ENCODE data around the gene EYS. TPM values are rescaled to one million over a fixed set of nuclear protein-coding genes. Genes with fewer than 3 reads are reported as not detected.

The EYS gene
- total and polyA plus RNA-seq, 4 donors: 0.53 to 4.5 (median 2.4) TPM

DNA sequence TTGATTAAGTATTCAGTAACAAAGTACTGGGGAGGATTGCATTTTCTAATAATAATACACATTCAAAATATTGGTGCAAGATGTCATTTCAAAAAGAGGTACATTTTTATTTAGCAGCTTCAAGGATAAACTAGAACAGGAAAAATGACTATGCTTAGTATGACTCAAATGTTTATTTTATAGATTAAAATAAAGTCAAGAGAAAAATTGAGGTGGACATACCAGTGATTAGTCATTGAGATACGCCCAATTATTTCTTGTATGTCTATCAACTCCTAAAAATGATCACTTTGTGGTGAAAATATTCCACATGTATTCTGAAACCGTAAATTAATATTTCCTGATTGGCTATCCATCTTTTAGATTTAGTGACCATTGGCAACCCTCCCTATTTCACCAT, 1974.7 kb downstream of the EYS start:
- no peaks in the 10 kb centered on the region for H3K36me3 ChIP-seq (ENCODE audit: control insufficient read depth, insufficient read depth, low read length)
- WGBS (ENCODE audit: insufficient coverage): 40% methylated on average over 1 of the region's 2 CpGs
- H3K4me1 ChIP-seq (ENCODE audit: control insufficient read depth, insufficient read depth, low read length): no peaks in the 10 kb centered on the region
- H3K27ac ChIP-seq (ENCODE audit: low read depth, low read length): no peak overlapping the region
- H3K27me3 ChIP-seq (ENCODE audit: control insufficient read depth, insufficient read depth, low read length): no peaks in the 10 kb centered on the region
- DNase-seq (ENCODE audit: low read depth in 4 of 6, low spot score in 6 of 6): no peak
- no peak overlapping the region for H3K4me3 ChIP-seq (ENCODE audit: low read depth, low read length)
- no peaks in the 10 kb centered on the region for H3K9me3 ChIP-seq (ENCODE audit: control insufficient read depth, insufficient read depth, low read length)

DNA sequence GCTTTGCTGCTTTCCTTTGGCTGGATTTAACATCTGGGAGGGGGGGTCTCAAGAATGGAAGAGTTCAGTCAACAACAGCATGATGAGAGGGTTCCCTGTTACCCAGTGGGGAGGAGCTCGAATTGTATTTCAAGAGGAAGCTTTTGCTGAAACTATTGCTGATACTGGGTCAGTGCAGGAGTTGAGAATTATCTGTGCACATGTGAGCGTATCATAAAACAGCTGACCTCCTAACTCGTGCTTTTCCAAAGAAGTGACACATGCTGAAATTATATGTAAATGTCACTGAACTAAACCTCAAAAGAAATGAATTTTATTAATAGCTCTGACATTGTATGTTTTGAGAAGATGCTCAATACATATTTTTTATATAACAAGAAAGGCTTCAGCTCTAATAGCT, 1975.1 kb downstream of the EYS start:
- no peak overlapping the region for H3K27ac ChIP-seq (ENCODE audit: low read depth, low read length)
- H3K36me3 ChIP-seq (ENCODE audit: control insufficient read depth, insufficient read depth, low read length): no peaks in the 10 kb centered on the region
- H3K27me3 ChIP-seq (ENCODE audit: control insufficient read depth, insufficient read depth, low read length): no peaks in the 10 kb centered on the region
- H3K4me3 ChIP-seq (ENCODE audit: low read depth, low read length): no peak overlapping the region
- no peaks in the 10 kb centered on the region for H3K9me3 ChIP-seq (ENCODE audit: control insufficient read depth, insufficient read depth, low read length)
- H3K4me1 ChIP-seq (ENCODE audit: control insufficient read depth, insufficient read depth, low read length): no peaks in the 10 kb centered on the region
- WGBS (ENCODE audit: insufficient coverage): 80% methylated on average over 1 of the region's 3 CpGs
- DNase-seq (ENCODE audit: low read depth in 4 of 6, low spot score in 6 of 6): no peak

- Histone ChIP-seq H3K4me1 (ENCODE audit: control insufficient read depth, insufficient read depth, low read length) (no peaks in the 10 kb centered on the region), H3K27ac (ENCODE audit: low read depth, low read length) (no peak overlapping the region), H3K9me3 (ENCODE audit: control insufficient read depth, insufficient read depth, low read length) (no peaks in the 10 kb centered on the region), H3K4me3 (ENCODE audit: low read depth, low read length) (no peak overlapping the region), H3K36me3 (ENCODE audit: control insufficient read depth, insufficient read depth, low read length) (no peaks in the 10 kb centered on the region), H3K27me3 (ENCODE audit: control insufficient read depth, insufficient read depth, low read length) (no peaks in the 10 kb centered on the region)
- no peak for DNase-seq (ENCODE audit: low read depth in 4 of 6, low spot score in 6 of 6)
These were observed 1976.7 kb downstream of the EYS start for GRCh38 chr6:63730311-63730710.

- Histone ChIP-seq H3K9me3 (ENCODE audit: control insufficient read depth, insufficient read depth, low read length) (no peaks in the 10 kb centered on the region), H3K4me1 (ENCODE audit: control insufficient read depth, insufficient read depth, low read length) (no peaks in the 10 kb centered on the region), H3K36me3 (ENCODE audit: control insufficient read depth, insufficient read depth, low read length) (no peaks in the 10 kb centered on the region), H3K27ac (ENCODE audit: low read depth, low read length) (no peak overlapping the region), H3K4me3 (ENCODE audit: low read depth, low read length) (no peak overlapping the region), H3K27me3 (ENCODE audit: control insufficient read depth, insufficient read depth, low read length) (no peaks in the 10 kb centered on the region)
- no peak for DNase-seq (ENCODE audit: low read depth in 4 of 6, low spot score in 6 of 6)
These were observed 1982.3 kb downstream of the EYS start for GRCh38 chr6:63724721-63725120.

- Histone ChIP-seq H3K27me3 (ENCODE audit: control insufficient read depth, insufficient read depth, low read length) (no peaks in the 10 kb centered on the region), H3K36me3 (ENCODE audit: control insufficient read depth, insufficient read depth, low read length) (no peaks in the 10 kb centered on the region), H3K9me3 (ENCODE audit: control insufficient read depth, insufficient read depth, low read length) (no peaks in the 10 kb centered on the region), H3K27ac (ENCODE audit: low read depth, low read length) (no peak overlapping the region), H3K4me1 (ENCODE audit: control insufficient read depth, insufficient read depth, low read length) (no peaks in the 10 kb centered on the region), H3K4me3 (ENCODE audit: low read depth, low read length) (no peak overlapping the region)
- WGBS (ENCODE audit: insufficient coverage): no CpG with 5 or more reads among the region's 1 CpG
- DNase-seq (ENCODE audit: low read depth in 4 of 6, low spot score in 6 of 6): no peak
These were observed 1985.8 kb downstream of the EYS start for GRCh38 chr6:63721181-63721580.

DNA sequence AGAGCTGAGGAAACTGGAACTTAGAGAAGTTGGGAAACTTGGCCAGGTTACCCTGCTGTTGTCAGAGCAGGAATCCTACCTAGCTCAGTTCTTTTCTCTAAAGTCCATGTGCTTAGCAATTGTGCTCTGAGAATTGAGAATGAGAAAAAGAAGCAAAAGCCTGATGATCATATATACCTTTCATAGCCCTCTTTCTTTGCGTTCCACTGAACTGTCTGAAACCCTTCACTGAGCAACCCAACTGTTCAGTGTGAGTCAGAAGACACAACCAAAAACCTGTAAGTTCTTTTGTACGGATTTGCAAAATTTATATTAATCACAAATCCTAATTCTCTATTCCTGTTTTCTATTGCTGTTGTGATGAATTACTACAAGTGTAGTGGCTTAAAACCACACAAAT, 1990.9 kb downstream of the EYS start:
- Histone ChIP-seq H3K4me1 (ENCODE audit: control insufficient read depth, insufficient read depth, low read length) (no peaks in the 10 kb centered on the region), H3K27ac (ENCODE audit: low read depth, low read length) (no peak overlapping the region), H3K27me3 (ENCODE audit: control insufficient read depth, insufficient read depth, low read length) (no peaks in the 10 kb centered on the region), H3K4me3 (ENCODE audit: low read depth, low read length) (no peak overlapping the region), H3K36me3 (ENCODE audit: control insufficient read depth, insufficient read depth, low read length) (peaks cover 11% of the 10 kb centered on the region), H3K9me3 (ENCODE audit: control insufficient read depth, insufficient read depth, low read length) (no peaks in the 10 kb centered on the region)
- 100% methylated on average over 1 of the region's 2 CpGs for WGBS (ENCODE audit: insufficient coverage)
- no peak for DNase-seq (ENCODE audit: low read depth in 4 of 6, low spot score in 6 of 6)

DNA sequence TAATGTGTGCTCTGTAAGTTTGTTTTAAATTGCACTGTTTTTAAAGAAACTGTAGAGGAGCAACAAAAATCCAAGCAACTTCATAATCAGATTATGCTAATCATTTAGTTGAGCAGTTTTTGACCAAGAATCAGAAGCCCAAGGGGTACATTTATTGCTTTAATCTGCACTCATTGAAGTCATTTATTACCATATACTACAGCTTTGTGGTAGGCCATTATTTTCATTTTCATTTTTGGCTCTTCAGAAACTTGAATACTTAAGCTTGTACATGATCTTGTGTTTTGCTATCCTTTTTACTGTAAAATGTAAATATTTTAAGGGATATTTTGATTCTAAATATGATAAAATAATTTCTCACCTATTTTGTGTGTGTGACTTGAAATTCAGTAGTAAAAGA, 1992.9 kb downstream of the EYS start:
- no peak overlapping the region for H3K4me3 ChIP-seq (ENCODE audit: low read depth, low read length)
- H3K27ac ChIP-seq (ENCODE audit: low read depth, low read length): no peak overlapping the region
- no peaks in the 10 kb centered on the region for H3K27me3 ChIP-seq (ENCODE audit: control insufficient read depth, insufficient read depth, low read length)
- no peaks in the 10 kb centered on the region for H3K9me3 ChIP-seq (ENCODE audit: control insufficient read depth, insufficient read depth, low read length)
- H3K36me3 ChIP-seq (ENCODE audit: control insufficient read depth, insufficient read depth, low read length): peaks cover 14% of the 10 kb centered on the region
- H3K4me1 ChIP-seq (ENCODE audit: control insufficient read depth, insufficient read depth, low read length): no peaks in the 10 kb centered on the region
- no peak for DNase-seq (ENCODE audit: low read depth in 4 of 6, low spot score in 6 of 6)

- Histone ChIP-seq H3K4me3 (ENCODE audit: low read depth, low read length) (no peak overlapping the region), H3K27me3 (ENCODE audit: control insufficient read depth, insufficient read depth, low read length) (no peaks in the 10 kb centered on the region), H3K9me3 (ENCODE audit: control insufficient read depth, insufficient read depth, low read length) (no peaks in the 10 kb centered on the region), H3K4me1 (ENCODE audit: control insufficient read depth, insufficient read depth, low read length) (no peaks in the 10 kb centered on the region), H3K36me3 (ENCODE audit: control insufficient read depth, insufficient read depth, low read length) (peaks cover 14% of the 10 kb centered on the region), H3K27ac (ENCODE audit: low read depth, low read length) (no peak overlapping the region)
- DNase-seq (ENCODE audit: low read depth in 4 of 6, low spot score in 6 of 6): no peak
- WGBS (ENCODE audit: insufficient coverage): 94% methylated on average over 6 of the region's 6 CpGs
These were observed 1993.7 kb downstream of the EYS start for GRCh38 chr6:63713332-63713731.

DNA sequence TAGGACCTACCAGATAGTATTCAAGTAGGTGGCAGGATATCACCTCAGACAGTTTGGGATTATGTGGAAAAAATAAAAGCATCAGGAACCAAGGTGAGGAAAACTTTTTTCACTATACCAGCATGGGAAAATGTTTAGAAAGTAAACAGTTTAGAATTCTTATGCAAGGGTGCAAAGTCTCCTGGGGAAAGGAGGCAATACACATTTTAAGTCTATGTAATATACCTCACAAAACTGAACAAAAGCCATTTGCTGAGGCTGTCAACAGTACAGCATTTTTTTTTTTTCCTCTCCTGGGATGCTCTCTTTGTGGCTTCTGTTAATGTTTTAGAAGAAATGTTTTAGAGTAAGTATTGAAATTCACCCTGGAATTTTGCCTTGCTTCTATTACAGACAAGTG, 1997.9 kb downstream of the EYS start:
- H3K27me3 ChIP-seq (ENCODE audit: control insufficient read depth, insufficient read depth, low read length): no peaks in the 10 kb centered on the region
- no peak overlapping the region for H3K27ac ChIP-seq (ENCODE audit: low read depth, low read length)
- H3K36me3 ChIP-seq (ENCODE audit: control insufficient read depth, insufficient read depth, low read length): peaks cover 17% of the 10 kb centered on the region
- H3K4me1 ChIP-seq (ENCODE audit: control insufficient read depth, insufficient read depth, low read length): no peaks in the 10 kb centered on the region
- no peak overlapping the region for H3K4me3 ChIP-seq (ENCODE audit: low read depth, low read length)
- H3K9me3 ChIP-seq (ENCODE audit: control insufficient read depth, insufficient read depth, low read length): no peaks in the 10 kb centered on the region
- no peak for DNase-seq (ENCODE audit: low read depth in 4 of 6, low spot score in 6 of 6)

GRCh38 chr6:63708631-63709030, 1998.4 kb downstream of the EYS start:
- Histone ChIP-seq H3K27ac (ENCODE audit: low read depth, low read length) (no peak overlapping the region), H3K4me3 (ENCODE audit: low read depth, low read length) (no peak overlapping the region), H3K36me3 (ENCODE audit: control insufficient read depth, insufficient read depth, low read length) (peaks cover 17% of the 10 kb centered on the region), H3K9me3 (ENCODE audit: control insufficient read depth, insufficient read depth, low read length) (no peaks in the 10 kb centered on the region), H3K27me3 (ENCODE audit: control insufficient read depth, insufficient read depth, low read length) (no peaks in the 10 kb centered on the region), H3K4me1 (ENCODE audit: control insufficient read depth, insufficient read depth, low read length) (no peaks in the 10 kb centered on the region)
- DNase-seq (ENCODE audit: low read depth in 4 of 6, low spot score in 6 of 6): no peak
- no CpG with 5 or more reads among the region's 1 CpG for WGBS (ENCODE audit: insufficient coverage)

DNA sequence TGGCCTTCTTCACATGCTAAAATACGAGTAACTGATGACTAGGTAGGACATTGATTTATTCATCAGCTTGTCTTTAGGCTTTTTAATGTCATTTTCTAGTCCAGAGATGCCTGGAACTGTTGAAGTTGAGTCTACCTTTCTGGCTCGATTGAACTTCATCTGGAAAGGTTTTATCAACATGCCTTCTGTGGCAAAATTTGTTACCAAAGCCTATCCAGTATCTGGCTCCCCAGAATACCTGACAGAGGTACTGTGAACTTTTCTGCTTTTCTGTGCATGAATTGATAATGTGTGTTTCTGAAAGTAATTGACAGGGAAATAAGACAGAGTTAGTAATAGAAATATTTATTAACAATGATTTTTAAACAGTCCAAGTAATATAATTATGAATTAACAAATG, 2000.4 kb downstream of the EYS start:
- Histone ChIP-seq H3K36me3 (ENCODE audit: control insufficient read depth, insufficient read depth, low read length) (peaks cover 7% of the 10 kb centered on the region), H3K9me3 (ENCODE audit: control insufficient read depth, insufficient read depth, low read length) (no peaks in the 10 kb centered on the region), H3K4me3 (ENCODE audit: low read depth, low read length) (no peak overlapping the region), H3K4me1 (ENCODE audit: control insufficient read depth, insufficient read depth, low read length) (no peaks in the 10 kb centered on the region), H3K27ac (ENCODE audit: low read depth, low read length) (no peak overlapping the region), H3K27me3 (ENCODE audit: control insufficient read depth, insufficient read depth, low read length) (no peaks in the 10 kb centered on the region)
- no peak for DNase-seq (ENCODE audit: low read depth in 4 of 6, low spot score in 6 of 6)
- 100% methylated on average over 1 of the region's 2 CpGs for WGBS (ENCODE audit: insufficient coverage)

All from spinal cord (tissue), 10 donors.